ENCODE results near the gene COIL. TPM values are rescaled to one million over a fixed set of nuclear protein-coding genes. Genes with fewer than 3 reads are reported as not detected.

Gene COIL
- total RNA-seq, 3 donors from 2014 or later, result 8.8 to 23.0 (median 16.7) TPM

DNA sequence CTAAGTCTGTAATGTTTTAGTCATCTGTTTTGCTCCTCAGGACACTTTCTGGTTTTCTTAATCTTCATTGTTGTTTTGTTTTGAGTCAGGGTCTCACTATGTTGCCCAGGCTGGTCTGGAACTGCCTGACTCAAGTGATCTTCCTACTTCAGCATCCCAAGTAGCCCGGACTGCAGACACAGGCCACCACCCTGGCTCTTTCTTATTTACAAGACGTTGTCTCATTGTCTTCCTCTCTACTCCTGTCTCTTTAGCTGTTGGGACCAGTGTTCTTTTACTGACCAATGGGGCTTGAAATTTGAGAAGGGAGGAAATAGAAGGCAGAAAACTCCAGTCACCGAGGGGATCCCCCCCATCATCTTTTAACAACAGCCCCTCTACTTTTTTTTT is 18.2 kb upstream of the COIL start:
- H3K4me3 ChIP-seq, result peak overlapping the region; percentile 45 to 76 (median 63)
- no peak for DNase-seq (ENCODE audit: low spot score in 2 of 2)
- no peaks in the 10 kb centered on the region for H3K36me3 ChIP-seq
- H3K9me3 ChIP-seq, result no peaks in the 10 kb centered on the region
- H3K27ac ChIP-seq, result peak overlapping the region; percentile 38 to 73
- intact Hi-C loops (cut with DNase I; ENCODE audit: low total_unique reads), result no loop called here
- H3K27me3 ChIP-seq, result no peaks in the 10 kb centered on the region
- TF ChIP-seq POLR2A (IDR thresholded peaks at IDR 0.05) (no peak), POLR2AphosphoS5 (IDR thresholded peaks at IDR 0.05) (no peak), CTCF (IDR thresholded peaks at IDR 0.05) (no peak)
- H3K4me1 ChIP-seq, result no peaks in the 10 kb centered on the region

GRCh38 chr17:56978441-56979090 is 17.7 kb upstream of the COIL start:
- peak overlapping the region; percentile 45 to 76 (median 63) for H3K4me3 ChIP-seq
- H3K27ac ChIP-seq, result peak overlapping the region; percentile 38 to 73
- no peaks in the 10 kb centered on the region for H3K9me3 ChIP-seq
- H3K4me1 ChIP-seq, result no peaks in the 10 kb centered on the region
- H3K36me3 ChIP-seq, result no peaks in the 10 kb centered on the region
- intact Hi-C loops (cut with DNase I; ENCODE audit: low total_unique reads), result no loop called here
- no peak for DNase-seq (ENCODE audit: low spot score in 2 of 2)
- TF ChIP-seq POLR2A (IDR thresholded peaks at IDR 0.05) (no peak), POLR2AphosphoS5 (IDR thresholded peaks at IDR 0.05) (no peak), CTCF (IDR thresholded peaks at IDR 0.05) (no peak)
- H3K27me3 ChIP-seq, result no peaks in the 10 kb centered on the region

GRCh38 chr17:56977673-56978395 is 17.0 kb upstream of the COIL start, which contains the start of gene SCPEP1:
SCPEP1 (plus strand) TSS chr17:56978131; CDS start chr17:56978160, 29 bp downstream.
- H3K4me1 ChIP-seq, result no peaks in the 10 kb centered on the region

GRCh38 chr17:56976941-56977608 is 16.2 kb upstream of the COIL start:
- Histone ChIP-seq H3K27me3 (no peaks in the 10 kb centered on the region), H3K4me1 (no peaks in the 10 kb centered on the region)

More at GRCh38 chr17:56977673-56978395, 17.0 kb upstream of the COIL start, which contains the start of gene SCPEP1:
- Histone ChIP-seq H3K36me3 (no peaks in the 10 kb centered on the region), H3K9me3 (no peaks in the 10 kb centered on the region), H3K27me3 (no peaks in the 10 kb centered on the region), H3K27ac (peak within 1 kb of the TSS; percentile 38 to 73), H3K4me3 (peak within 1 kb of the TSS; percentile 45 to 76 (median 63))
- TF ChIP-seq CTCF (IDR thresholded peaks at IDR 0.05) (no peak), POLR2A (IDR thresholded peaks at IDR 0.05) (peak; percentile 51), POLR2AphosphoS5 (IDR thresholded peaks at IDR 0.05) (peak; percentile 27 to 77 (median 63))
- intact Hi-C loops (cut with DNase I; ENCODE audit: low total_unique reads), result no loop called here
- DNase-seq (ENCODE audit: low spot score in 2 of 2), result peak; percentile 84 to 87

More at GRCh38 chr17:56976941-56977608, 16.2 kb upstream of the COIL start:
- TF ChIP-seq POLR2AphosphoS5 (IDR thresholded peaks at IDR 0.05), result no peak
- no peak for TF ChIP-seq POLR2A (IDR thresholded peaks at IDR 0.05)
- no peak for TF ChIP-seq CTCF (IDR thresholded peaks at IDR 0.05)
- H3K9me3 ChIP-seq, result no peaks in the 10 kb centered on the region
- H3K36me3 ChIP-seq, result no peaks in the 10 kb centered on the region
- intact Hi-C loops (cut with DNase I; ENCODE audit: low total_unique reads), result no loop called here
- DNase-seq (ENCODE audit: low spot score in 2 of 2), result no peak
- H3K4me3 ChIP-seq, result peak overlapping the region; percentile 45 to 76 (median 63)
- H3K27ac ChIP-seq, result no peak overlapping the region
